Fibroblast of mammary gland (primary cell): ENCODE results near the gene TOMT.

ENCODE experiments used
- DNase-seq: peaks from one replicate; pipeline ENCODE4 v3.0.0-alpha.2; 2010; ENCODE audit warnings: low read depth
- H3K4me3 ChIP-seq: 2 replicates; pipeline ENCODE4 v1.5.1; 2011; ENCODE audit warnings: low read depth, mild to moderate bottlenecking, low read length, moderate library complexity; ENCODE audit not compliant: control insufficient read depth
- CTCF ChIP-seq: conservative IDR thresholded peaks from 2 replicates; pipeline ENCODE4 v1.5.1; 2011; ENCODE audit warnings: low read depth, low read length, inconsistent platforms; ENCODE audit not compliant: control insufficient read depth, insufficient read depth

TOMT gene

GRCh38 chr11:72069200-72069599 is 36.5 kb upstream of the TOMT start:
- DNase-seq = peak; percentile 38
- TF ChIP-seq CTCF = no peak
- H3K4me3 ChIP-seq = peak overlapping the region; percentile 15

GRCh38 chr11:72069787-72070251 is 35.9 kb upstream of the TOMT start:
- peak overlapping the region; percentile 15 for H3K4me3 ChIP-seq
- DNase-seq = peak; percentile 92

GRCh38 chr11:72070491-72070890 is 35.2 kb upstream of the TOMT start:
- no peak for DNase-seq
- no peak for TF ChIP-seq CTCF
- no peak overlapping the region for H3K4me3 ChIP-seq

More at GRCh38 chr11:72069787-72070251, 35.9 kb upstream of the TOMT start:
- TF ChIP-seq CTCF = no peak

- DNase-seq = peak; percentile 61
- no peak for TF ChIP-seq CTCF
Observed at GRCh38 chr11:72072348-72072747, 33.4 kb upstream of the TOMT start.

GRCh38 chr11:72075109-72075508 is 30.6 kb upstream of the TOMT start:
- H3K4me3 ChIP-seq = no peak overlapping the region
- no peak for TF ChIP-seq CTCF
- no peak for DNase-seq

More at GRCh38 chr11:72072348-72072747, 33.4 kb upstream of the TOMT start:
- H3K4me3 ChIP-seq = no peak overlapping the region

- H3K4me3 ChIP-seq = no peak overlapping the region
Observed at GRCh38 chr11:72075756-72076155, 30.0 kb upstream of the TOMT start.

More at GRCh38 chr11:72075756-72076155, 30.0 kb upstream of the TOMT start:
- no peak for DNase-seq
- TF ChIP-seq CTCF = no peak
